Skin of body (tissue), 2 donors: ENCODE measurements around the gene ZNF316. TPM values are rescaled to one million over a fixed set of nuclear protein-coding genes. Genes with fewer than 3 reads are reported as not detected.

Source experiments
- DNase-seq: peaks from one replicate; lab custom pipeline; 2025; lab: John Stamatoyannopoulos, UW
- total RNA-seq: library from RNA; depleted of rRNA; stranded (reverse); fragments of >200 nt; gene quantifications from one replicate; pipeline ENCODE4 v1.2.3, GENCODE V29; 2014

ZNF316 gene
- 13.4 TPM for total RNA-seq

GRCh38 chr7:6636741-6637543 is at the start of gene ZNF316:
ZNF316 (plus strand) TSS chr7:6637318; CDS start chr7:6642410, 5,092 bp downstream.
- DNase-seq: no peak

DNA sequence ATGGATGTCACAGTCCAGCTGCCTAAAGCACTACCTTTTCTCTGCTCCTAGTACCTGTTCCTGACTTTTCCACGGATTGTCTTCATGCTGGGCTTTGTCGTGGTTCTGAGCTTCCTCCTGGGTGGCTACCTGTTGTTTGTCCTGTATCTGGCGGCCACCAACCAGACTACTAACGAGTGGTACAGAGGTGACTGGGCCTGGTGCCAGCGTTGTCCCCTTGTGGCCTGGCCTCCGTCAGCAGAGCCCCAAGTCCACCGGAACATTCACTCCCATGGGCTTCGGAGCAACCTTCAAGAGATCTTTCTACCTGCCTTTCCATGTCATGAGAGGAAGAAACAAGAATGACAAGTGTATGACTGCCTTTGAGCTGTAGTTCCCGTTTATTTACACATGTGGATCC is 48.6 kb upstream of the ZNF316 start:
- DNase-seq: no peak

- DNase-seq: no peak
These were observed 47.8 kb upstream of the ZNF316 start for GRCh38 chr7:6589151-6589828.

DNA sequence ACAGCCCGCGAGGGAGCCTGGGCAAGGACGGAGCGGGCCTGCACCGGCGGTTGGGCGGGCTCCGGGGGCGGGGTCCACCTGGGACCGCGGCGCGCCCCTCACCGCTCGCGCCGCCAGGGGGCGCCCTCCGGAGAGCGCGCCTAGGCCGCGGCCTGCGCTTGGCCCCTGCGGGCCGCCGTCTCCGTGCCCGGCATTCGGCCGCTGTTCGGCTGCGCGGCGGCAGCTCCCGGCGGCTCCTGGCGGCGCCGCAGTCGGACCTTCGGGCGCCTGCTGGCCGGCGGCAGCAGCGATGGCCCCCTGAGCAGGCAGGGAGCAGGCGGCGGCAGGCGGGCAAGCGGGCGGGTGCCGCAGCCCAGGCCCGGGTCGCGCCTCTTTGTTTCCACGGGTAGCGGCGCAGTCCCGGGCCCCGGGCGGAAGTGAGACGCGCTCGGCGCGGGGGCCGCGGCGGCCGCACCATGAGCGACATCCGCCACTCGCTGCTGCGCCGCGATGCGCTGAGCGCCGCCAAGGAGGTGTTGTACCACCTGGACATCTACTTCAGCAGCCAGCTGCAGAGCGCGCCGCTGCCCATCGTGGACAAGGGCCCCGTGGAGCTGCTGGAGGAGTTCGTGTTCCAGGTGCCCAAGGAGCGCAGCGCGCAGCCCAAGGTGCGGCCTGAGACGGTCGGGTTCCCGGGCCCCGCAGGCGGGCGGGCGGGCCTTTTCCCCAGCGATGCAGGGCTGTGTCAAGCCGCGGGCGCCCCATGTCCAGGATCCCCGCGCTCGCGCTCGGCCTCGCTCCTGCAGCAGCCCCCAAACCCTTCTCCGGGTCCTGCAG is 47.1 kb upstream of the ZNF316 start, which contains the start of gene INTS15:
INTS15 (plus strand) TSS at position 193 of the 816 bp plus-strand sequence; CDS start at position 456, 263 bp downstream.
- peak; percentile 80 for DNase-seq

GRCh38 chr7:6590645-6591110 is 46.4 kb upstream of the ZNF316 start:
- no peak for DNase-seq

DNA sequence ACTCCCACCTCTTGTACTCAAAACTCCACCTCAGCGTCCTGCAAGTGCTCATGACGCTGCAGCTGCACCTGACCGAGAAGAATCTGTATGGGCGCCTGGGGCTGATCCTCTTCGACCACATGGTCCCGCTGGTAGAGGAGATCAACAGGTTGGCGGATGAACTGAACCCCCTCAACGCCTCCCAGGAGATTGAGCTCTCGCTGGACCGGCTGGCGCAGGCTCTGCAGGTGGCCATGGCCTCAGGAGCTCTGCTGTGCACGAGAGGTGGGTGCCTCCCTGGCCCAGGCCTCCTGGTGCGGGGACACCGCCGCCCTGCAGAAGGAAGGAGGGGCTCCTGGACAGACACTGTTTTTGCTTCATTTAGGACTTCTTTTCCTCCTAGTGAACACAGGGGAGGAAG is 37.0 kb upstream of the ZNF316 start:
- no peak for DNase-seq

DNA sequence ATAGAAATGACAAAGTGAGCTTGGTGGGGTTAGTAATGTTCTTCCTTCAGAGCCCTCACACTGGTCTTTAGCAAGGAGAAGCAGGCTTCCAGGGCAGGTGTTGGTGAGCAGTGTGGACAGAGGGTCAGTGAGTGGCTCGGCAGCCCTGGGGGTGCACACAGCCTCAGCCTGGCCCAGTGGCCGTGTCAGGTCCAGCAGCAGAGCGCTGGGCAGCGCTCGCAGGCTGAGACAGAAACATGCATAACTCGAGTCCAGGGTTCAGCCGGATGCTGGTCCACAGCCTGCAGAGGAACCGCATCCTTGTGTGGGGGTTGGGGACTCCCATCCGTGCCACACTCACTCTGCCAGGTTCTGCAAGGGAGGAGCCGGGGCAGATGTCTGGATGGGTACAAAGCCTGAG is 32.7 kb upstream of the ZNF316 start:
- no peak for DNase-seq

DNA sequence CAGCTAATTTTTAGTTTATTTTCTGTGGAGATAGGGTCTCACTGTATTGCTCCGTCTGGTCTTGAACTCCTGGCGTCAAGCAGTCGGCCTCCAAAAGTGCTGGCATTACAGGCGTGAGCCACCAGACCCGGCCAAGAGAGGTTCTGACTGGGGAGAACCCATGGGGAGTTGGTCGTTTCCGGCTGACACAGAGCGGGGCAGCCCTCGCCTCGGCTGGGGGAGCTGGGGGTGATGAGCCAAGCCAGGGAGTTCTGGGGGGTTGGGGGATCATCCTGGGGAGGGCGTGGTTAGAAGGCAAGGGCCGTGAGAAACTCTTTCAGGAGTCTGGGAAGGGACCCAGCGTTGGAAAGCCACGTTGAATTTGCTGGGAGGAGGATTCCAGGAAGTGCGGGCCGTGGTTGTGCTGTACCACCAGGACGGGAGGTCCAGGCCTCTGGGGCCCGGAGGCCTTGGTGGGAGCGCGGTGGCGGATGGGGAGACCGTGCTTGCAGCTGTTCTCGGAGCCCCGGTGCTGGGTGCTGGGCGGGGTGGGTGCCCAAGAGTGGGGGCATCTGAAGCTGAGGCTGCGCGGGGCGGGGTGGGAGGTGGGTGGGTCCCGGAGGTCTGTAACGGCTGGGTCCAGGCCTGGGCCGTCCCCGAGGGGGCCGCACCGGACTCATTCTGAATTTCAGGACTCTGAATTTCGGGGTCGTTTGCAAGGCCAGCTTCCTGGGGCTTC is 30.1 kb upstream of the ZNF316 start:
- DNase-seq: no peak

- no peak for DNase-seq
These were observed 29.5 kb upstream of the ZNF316 start for GRCh38 chr7:6607651-6608051.

DNA sequence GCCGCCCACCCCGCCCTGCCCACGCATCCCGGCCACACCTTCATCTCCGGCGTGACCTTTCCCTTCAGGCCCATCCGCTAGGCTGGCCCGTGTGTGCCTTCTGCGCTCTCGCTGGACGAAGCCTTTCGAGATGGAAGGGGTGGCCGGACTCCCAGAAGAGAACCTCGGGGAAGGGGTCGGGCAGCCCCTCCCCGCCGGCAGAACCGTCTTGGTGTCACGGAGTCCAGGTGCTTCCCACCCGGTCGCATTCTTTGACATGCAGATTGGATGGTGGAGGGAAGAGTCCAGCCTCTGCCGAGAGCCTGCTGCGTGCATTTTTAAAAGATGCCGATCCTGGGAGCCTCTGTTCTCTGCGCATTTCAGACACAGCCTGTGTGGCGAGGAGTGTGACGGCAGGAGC is 29.0 kb upstream of the ZNF316 start:
- DNase-seq: no peak

DNA sequence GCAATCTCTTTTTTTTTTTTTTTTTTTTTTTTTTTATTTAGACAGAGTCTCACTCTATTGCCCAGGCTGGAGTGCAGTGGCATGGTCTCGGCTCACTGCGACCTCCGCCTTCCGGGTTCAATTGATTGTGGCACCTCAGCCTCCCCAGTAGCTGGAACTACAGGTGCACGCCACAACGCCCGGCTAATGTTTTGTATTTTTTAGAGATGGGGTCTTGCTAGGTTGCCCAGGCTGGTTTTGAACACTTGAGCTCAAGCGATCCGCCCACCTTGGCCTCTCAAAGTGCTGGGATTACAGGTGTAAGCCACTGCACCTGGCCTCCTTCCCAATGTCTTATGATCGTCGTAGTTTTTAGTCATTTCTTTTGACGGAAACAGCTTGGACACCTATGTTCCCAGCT is 28.3 kb upstream of the ZNF316 start:
- no peak for DNase-seq

GRCh38 chr7:6612819-6613218 is 24.3 kb upstream of the ZNF316 start:
- no peak for DNase-seq

DNA sequence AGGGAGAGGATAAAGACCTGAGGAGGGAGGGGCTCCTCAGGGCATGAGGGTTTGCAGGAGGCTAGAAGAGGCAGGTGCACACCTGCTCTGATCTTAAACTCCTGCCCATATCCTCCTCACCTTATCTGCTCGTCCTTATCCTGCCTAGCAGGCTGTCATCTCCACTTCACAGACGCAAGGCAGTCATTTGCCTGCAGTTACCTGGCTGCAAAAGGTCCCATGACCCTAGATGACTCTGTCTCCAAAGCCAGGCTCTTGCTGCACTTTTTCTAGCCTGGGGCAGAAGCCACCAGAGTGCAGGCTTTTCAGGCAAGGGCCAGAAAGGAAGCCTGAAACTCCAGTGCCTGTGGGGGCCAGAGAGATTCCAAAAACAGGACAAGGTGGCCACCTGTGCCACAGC is 23.4 kb upstream of the ZNF316 start:
- no peak for DNase-seq

GRCh38 chr7:6614953-6615722 is 22.0 kb upstream of the ZNF316 start, which contains the start of gene ZNF853:
ZNF853 (plus strand) TSS chr7:6615610; CDS start chr7:6616175, 565 bp downstream.
- no peak for DNase-seq

GRCh38 chr7:6615723-6616555 is 21.2 kb upstream of the ZNF316 start:
- no peak for DNase-seq

DNA sequence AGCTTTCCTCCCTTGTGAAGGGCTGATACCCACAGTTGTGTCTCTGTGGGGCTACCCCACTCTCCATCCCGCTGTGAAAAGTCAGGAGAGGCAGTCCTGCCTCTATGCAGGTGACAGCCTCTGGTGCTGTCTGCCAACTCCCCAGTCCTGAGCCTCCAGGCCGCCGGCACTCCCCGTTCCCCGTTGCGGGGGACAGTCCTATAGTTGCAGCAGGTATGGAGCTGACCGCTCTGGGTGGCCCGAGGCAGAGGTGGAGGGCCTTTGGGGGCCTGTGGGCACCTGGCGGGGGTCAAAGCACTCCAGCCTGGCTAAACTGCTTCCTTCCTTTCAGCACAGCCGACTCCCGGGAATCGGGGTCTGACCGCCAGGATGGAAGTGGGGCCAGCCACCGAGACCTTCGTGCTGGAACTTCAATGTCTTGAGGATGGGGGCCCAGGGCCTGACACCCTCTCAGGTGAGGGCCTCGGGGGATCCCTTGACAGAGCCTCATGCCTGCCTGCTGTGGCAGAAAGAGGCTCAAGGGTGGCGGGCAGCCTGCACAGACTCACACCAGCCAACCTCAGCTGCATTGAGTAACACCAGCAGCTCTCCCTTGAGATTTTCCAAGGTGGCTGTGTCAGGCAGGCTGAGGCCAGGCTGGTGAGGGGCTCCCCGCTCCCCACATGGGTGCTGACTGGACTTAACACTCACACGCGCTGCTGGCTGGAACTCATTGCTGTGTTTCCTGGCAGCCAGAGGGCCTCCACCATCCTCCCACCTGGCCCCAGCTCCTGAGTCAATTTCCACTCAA is 20.1 kb upstream of the ZNF316 start:
- no peak for DNase-seq

DNA sequence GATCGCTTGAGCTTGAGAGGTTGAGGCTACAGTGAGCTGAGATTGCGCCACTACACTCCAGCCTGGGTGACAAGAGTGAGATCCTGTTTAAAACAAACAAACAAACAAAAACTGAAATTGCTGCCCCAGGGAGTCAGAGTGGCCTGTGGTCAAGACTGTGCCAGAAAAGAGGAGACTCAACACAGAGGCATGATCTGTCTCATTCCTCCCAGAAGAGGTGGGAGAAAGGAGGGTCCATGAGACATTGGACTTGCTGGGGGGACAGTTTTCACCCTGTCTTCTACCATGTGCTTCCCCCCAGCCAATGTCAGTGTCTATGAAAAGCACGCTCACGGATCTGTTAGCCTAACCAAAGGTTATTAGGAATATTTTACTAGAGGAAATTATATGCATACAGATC is 18.5 kb upstream of the ZNF316 start:
- no peak for DNase-seq

GRCh38 chr7:6619961-6620360 is 17.2 kb upstream of the ZNF316 start:
- DNase-seq: no peak
